NT2/D1 (cell line): ENCODE results near the gene WWC1.

Source experiments
- SUZ12 ChIP-seq: IDR thresholded peaks from 2 replicates; pipeline ENCODE4 v1.6.1; 2011; ENCODE audit not compliant: insufficient read length, insufficient read depth; ENCODE audit errors: extremely low read depth
- YY1 ChIP-seq: IDR thresholded peaks from 2 replicates; pipeline ENCODE4 v1.6.1; 2011; ENCODE audit not compliant: insufficient read length, insufficient read depth
- ZNF274 ChIP-seq: IDR thresholded peaks from 2 replicates; pipeline ENCODE4 v1.6.1; 2011; ENCODE audit warnings: mild to moderate bottlenecking, low read depth, low read length

GRCh38 chr5:168471785-168472184 lies 180.3 kb downstream of the WWC1 start:
- TF ChIP-seq ZNF274 = no peak
- no peak for TF ChIP-seq YY1
- no peak for TF ChIP-seq SUZ12
